DOHH2 (cell line): ENCODE results near the gene HYI.

Experiments
- CTCF ChIP-seq: fragments of 200-600 bp; sonication (generic); IDR thresholded peaks from one replicate; pipeline ENCODE4 v1.5.1; 2014; ENCODE audit warnings: antibody characterized with exemption, mild to moderate bottlenecking, low read depth, low read length; ENCODE audit not compliant: poor library complexity, severe bottlenecking
- EZH2phosphoT487 ChIP-seq: fragments of 200-600 bp; sonication (generic); IDR thresholded peaks from 2 replicates; pipeline ENCODE4 v1.6.1; 2017; ENCODE audit warnings: borderline replicate concordance, mild to moderate bottlenecking, antibody characterized with exemption, low read length, moderate library complexity, mixed read lengths

- no peak for TF ChIP-seq CTCF
- no peak for TF ChIP-seq EZH2phosphoT487
Measured at GRCh38 chr1:43438006-43438405, 15.7 kb downstream of the HYI start.
